ENCODE results near the gene SHQ1. TPM values are rescaled to one million over a fixed set of nuclear protein-coding genes. Genes with fewer than 3 reads are reported as not detected.
"Not testable (repeated sequence)": the region's sequence is repeated elsewhere in the genome, so short reads cannot be mapped to it uniquely, and the experiment has no call there.

The SHQ1 gene
- polyA plus RNA-seq, 4 donors: 20.9 to 26.0 (median 23.8) TPM

DNA sequence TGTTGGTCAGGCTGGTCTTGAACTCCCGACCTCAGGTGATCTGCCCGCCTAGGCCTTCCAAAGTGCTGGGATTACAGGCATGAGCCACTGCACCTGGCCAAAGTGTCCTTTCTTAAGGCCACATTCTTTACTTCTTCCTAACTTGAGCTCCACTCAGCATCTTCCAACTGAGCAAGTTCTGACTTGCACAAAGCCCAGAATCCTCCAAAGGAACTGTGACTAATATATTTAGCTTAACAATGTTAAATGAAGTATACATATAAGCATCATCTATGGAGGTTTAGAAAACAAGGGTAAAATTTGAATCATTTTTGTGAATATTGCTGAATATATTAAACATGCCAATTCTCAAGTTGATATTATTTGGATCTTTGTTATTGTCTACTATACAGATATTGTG, 93.7 kb downstream of the SHQ1 start:
- no peak for DNase-seq (ENCODE audit: low read depth in 4 of 4, low spot score in 3 of 4)

DNA sequence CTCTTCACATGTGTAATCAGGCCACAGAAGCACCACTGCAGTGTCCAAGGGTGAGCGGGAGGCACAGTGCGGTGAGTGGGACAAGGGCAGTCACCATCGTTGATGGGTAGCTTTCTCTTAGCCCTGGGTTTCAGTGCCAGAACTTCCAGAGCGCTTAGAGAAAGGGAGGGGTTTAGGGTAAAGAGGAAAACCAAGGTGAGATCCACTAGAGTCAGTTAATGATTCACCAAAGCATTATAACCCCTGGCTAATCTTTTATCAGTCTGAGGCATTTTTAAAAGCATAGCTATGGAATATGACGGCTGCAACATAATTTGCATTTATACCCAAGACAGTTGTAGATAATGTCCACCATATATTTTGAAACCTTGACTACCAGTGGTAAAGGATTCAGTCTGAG, 94.8 kb downstream of the SHQ1 start:
- no peak for DNase-seq (ENCODE audit: low read depth in 4 of 4, low spot score in 3 of 4)

DNA sequence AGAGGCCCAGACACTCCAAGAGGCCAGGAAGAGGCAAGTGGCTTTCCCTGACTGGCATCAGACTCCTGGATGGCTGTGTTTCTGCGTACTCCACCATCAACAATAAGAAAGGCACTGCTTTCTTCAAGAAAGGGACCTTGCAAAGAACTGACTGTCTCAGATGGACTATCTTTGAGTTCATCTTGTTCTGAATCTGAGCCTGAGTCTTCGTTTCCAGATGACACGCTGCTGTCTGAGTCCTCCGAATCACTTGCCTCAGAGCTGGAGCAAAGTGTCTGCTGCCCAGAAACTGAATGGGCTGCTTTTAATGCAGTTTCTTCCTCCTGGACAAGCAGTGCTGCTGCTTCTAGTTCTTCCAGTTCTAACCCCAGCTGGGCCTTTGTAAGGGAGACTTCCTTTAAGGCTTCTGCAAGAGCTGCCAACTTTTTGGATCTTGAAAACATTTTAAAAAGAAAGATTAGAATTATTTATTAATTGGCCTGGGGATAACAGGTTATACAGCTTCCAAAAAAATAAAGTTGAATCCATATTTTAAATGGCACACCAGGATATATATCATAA, 97.8 kb downstream of the SHQ1 start:
- no peak for DNase-seq (ENCODE audit: low read depth in 4 of 4, low spot score in 3 of 4)

DNA sequence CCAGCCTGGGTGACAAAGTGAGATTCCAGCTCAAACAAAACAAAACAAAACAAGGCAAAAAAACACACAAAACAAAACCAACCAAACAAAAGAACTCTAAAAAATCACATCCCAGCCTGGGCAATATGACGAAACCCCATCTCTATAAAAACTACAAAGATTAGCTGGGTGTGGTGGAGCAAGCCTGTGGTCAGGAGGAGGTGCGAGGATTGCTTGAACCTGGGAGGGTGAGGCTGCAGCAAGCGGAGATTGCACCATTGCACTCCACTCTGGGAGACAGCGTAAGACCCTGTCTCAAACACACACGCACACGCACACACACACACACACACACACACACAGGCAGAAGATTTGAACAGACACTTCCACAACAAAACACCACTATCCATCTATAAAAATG, 99.6 kb downstream of the SHQ1 start:
- no peak for DNase-seq (ENCODE audit: low read depth in 4 of 4, low spot score in 3 of 4)

DNA sequence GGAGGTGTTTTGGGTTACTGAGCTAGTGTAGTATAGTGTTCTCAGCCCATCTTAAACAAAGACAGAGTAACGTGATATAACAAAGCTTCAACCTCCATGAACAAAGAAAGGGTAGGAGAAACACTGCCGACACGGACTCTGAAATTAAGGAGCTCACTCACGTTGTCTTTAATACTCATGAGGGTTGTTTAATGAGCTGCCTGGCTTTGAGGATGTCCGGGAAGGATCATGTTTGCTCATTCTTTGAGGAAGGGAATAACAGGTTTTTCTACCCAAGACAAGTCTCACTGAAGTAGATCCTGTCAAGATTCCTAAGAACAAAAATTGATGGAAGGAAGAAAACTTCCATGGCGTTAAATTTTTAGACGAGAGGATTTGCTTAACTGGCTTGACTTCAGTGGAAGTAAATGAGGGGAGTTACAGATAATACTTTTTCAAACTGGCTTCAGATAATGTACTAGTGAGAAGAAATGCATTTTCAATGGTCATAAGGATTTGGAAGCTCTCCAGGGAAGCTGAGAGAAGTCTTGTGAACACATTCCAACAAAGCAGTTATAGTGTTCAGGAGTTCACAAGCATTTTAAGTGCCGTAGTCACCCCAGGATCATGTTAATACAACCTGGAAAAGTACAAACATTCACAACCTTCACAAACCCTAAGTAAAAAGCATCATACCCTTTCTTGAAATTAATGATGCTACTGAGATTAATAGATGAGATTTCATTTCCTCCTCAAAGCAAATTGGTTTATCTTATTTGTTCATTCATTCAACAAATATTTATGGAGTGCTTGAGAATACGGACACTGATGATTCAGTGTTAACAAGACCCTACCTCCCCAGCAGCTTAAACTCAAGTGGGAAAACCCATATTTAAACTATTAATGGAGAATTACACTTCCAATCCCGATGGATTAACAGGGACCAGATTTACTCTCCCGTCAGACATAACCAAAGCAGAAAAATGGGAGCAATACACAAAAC, 101.5 kb downstream of the SHQ1 start:
- DNase-seq (ENCODE audit: low read depth in 4 of 4, low spot score in 3 of 4): no peak

DNA sequence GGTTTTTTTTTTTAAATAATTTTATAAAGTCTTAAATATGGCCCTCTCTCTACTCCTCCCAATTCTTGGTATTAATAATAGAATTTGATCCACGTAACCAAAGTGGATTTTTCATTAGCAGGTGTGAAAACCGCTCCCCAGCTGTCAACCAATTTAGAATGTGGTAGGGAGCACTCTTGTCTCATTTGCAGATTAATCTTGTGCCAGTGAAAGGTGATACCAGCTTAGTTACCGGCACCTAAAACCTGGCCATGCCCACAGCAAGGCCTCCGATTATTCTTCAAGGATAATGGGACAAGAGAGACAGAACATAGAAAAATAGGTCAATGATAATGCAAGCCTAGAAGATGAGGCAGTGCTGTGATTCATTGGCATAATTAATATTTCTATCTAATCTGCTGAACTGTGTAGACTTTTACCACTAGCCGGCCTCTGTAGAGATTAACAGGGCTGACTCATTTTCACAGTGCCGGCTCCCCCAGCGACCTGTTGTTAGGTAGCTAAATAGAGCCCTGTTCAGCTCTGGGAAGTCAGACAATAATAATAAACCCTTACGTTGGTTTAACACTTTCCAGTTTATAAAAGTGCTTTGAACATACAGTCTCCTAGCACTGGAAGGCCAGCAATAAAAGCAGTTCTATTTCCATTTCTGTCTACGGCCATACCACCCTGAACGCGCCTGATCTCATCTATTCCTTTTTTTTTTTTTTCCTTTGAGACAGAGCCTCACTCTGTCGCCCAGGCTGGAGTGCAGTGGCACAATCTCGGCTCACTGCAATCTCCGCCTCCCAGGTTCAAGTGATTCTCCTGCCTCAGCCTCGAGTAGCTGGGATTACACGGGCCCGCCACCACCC, 102.9 kb downstream of the SHQ1 start:
- no peak for DNase-seq (ENCODE audit: low read depth in 4 of 4, low spot score in 3 of 4)

DNA sequence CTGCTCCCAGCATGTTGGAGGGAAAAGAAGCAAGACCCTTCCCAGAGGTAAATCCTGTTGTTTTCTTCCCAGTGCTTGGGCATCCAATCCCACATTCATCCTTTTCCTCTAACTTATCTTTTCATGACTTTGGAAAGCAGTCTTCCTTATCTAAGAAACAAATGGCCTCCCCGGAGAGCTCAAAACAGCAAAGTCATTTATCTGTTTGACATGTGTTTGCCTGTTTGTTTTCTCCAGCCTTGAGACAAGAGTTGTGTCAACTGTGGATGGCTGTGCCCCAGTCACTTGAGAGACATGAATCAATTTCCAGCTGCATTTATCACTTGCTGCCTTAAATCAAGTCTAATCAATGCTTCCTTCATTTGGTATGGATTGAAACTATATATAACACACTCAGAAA, 103.9 kb downstream of the SHQ1 start:
- no peak for DNase-seq (ENCODE audit: low read depth in 4 of 4, low spot score in 3 of 4)

DNA sequence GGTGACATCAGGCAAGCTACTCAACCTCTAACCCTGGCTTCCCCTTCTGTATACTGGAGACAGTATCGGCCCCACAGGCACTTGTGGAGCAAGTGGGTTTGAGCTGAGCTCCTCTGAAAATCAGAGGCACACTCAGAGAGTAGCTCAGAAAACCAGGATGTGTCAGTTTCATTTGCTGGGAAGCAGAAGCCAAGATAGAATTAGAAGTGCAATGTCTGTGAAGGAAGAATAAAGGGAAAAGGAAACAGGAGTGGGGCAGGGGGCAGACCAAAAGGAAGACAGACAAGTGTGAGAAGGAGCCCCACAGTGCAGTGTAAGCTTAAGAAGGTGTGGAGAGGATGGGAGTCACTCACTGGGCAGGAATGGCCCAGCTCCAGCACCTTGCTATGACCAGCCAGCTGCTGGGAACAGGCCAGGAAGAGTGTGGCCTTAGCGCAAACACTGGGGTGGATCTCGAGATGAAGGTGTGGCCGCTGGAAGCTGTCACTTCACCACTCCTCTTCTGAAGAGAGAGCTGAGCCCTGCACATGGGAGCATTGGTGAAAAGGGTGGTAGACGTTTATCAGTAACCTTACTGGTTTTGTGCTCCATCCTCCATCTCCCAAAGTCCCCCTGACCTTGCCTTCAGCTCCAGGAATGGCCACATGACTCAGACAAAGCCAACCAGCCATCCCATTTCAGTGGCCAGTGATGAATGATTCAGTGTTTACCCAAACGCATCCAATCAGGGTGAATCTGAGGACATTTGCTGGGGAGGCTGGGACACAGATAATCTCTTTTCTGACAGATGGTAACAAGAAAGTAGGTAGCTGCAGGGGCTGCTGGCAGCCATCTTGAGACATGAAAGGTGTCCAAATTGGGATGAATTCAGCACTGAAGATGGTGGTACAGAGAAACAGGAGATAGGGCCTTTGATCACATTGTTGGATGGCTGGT, 108.4 kb downstream of the SHQ1 start:
- DNase-seq (ENCODE audit: low read depth in 4 of 4, low spot score in 3 of 4): no peak

DNA sequence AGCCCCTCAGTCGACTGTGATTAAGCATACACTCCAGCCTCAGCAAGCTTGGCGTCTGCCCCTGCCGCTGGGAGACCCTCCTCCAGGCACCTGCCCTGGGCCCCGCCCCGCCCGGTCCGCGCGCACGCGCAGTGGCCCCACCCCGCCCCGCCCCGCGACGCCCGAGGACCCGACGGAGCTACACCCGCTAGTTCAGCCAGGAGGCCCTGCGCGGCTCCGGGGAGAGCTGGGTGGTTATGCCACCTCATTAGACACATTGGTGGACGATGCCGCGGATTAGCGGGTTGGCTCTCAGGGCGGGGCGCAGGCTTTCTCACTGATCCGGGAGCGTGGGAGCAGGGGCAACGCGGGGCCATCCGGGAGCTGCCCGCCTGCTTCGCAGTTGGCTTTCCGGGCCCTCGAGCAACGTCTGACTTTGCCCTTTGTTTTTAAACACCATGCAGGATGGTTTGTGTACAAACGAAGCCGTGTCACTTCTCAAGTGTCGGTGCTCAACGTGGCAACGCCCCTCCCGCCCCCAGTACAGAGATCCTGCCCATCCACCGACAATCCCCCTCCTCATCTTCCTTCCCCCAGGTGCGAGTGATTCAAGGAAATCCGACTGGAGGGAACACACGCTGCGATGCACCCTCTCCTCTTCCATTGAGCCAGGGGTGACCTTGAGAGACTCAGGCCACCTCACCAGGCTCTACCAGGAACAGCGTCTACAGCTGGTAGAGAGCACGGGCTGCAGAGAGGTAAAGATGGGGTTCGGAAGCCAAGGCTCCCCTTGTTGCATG, 109.3 kb downstream of the SHQ1 start:
- DNase-seq (ENCODE audit: low read depth in 4 of 4, low spot score in 3 of 4): peak in 1 of 4 donors; percentile 44

DNA sequence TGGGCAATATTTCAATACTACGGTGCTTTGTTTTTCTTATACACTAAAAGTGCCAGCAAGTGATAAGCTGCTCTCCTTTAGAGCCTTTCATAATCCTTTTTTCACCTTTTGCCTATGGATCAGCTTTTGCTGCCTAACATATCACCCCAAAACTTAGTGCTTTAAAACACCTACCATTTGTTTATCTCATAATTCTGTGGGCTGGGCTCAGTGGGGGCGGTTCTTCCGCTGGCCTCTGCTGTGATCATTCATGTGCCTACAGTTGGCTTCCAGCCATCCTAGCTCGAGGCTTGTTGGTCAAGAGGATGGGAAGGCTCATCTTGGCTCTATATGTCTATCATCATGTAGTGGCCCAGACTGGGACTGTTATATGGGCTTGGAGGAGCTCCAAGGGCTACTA, 113.2 kb downstream of the SHQ1 start:
- not testable (repeated sequence) for DNase-seq (ENCODE audit: low read depth in 4 of 4, low spot score in 3 of 4)

DNA sequence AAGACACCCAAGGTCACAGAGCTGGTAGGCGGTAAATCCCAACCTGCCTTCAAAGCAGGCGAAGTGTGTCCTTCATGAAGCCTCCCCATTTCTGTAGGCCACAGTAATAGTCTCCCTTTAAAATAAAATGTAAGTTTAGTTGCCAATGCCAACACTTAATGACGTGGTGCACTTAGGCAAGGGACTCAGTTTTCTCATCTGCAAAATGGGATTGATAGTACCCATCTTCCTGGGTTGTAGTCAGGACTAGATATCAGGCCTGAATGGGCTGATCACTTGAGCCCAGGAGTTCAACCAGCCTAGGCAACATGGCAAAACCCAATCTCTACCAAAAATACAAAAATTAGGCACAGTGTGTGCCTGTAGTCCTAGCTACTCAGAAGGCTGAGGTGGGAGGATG, 114.6 kb downstream of the SHQ1 start:
- no peak for DNase-seq (ENCODE audit: low read depth in 4 of 4, low spot score in 3 of 4)

DNA sequence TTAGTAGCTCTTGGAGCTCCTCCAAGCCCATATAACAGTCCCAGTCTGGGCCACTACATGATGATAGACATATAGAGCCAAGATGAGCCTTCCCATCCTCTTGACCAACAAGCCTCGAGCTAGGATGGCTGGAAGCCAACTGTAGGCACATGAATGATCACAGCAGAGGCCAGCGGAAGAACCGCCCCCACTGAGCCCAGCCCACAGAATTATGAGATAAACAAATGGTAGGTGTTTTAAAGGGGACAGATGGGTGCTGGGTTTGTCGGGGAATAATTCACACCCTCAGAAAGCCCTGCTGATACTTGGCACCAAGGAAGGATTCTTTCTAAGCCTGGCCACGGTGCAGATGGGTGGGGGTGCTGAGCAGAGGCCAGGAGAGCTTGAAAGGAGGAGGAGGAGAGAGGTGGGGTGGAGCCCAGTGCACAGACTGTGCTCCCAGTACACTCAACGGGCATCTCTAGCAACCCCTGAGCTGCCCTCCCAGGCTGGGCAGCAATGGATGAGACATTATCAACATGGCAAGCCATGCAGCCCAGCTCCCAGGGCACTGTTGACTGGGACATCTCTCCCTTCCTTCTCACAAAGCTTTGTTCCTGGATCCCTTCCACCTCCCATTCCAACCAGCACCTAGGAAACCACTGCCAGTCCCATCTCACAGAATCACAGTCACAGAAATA, 115.4 kb downstream of the SHQ1 start:
- not testable (repeated sequence) for DNase-seq (ENCODE audit: low read depth in 4 of 4, low spot score in 3 of 4)

DNA sequence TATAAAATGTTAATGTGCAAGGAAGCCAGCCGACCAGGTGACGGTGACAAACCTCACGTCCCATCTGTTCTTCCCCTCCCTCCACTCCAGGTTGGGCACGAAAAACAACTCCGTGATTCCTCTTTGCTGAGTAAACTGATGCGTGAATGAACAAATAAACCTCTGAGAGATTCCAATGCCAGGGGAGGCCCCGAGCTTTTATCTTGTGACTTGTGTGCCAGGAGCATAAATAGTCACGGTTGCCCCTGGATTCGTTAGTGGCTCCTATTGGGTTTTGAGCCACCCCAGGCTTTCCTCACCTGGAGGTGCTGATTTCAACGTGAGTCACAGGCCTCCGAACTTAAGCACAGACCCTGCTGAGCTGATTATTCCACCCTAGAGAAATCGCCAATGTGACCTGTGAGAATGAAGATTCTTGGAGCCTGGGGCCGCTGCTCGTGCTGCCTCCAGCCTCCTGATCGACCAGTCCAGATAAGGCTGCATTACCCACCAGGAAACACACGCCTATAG, 119.2 kb downstream of the SHQ1 start:
- DNase-seq (ENCODE audit: low read depth in 4 of 4, low spot score in 3 of 4): no peak

DNA sequence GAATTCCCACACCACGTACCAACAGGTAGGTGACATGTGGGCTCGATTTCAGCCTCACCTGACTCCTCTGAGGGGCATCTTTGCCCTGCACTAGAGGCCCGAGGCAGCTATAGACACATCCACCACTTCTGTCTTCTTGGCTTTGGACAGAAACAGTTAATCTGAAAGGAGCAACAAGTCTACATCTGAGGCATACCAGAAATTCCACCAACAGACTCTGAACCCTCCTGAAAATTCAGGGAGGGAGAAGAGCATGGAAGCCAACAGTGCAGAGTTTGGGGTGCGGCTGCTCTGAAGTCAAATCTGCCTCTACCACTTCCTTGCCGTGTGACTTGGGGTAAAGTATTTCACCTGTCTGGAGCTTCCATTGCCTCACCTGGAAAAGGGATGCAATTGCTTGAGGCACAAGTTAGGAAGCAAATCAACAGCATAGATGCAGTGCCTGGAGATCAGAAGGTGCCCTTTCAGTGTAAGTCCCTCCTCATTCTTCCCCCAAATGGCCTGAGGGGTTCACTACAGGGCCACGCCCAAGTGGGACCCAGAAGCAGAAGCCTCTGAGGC, 119.8 kb downstream of the SHQ1 start:
- no peak for DNase-seq (ENCODE audit: low read depth in 4 of 4, low spot score in 3 of 4)

DNA sequence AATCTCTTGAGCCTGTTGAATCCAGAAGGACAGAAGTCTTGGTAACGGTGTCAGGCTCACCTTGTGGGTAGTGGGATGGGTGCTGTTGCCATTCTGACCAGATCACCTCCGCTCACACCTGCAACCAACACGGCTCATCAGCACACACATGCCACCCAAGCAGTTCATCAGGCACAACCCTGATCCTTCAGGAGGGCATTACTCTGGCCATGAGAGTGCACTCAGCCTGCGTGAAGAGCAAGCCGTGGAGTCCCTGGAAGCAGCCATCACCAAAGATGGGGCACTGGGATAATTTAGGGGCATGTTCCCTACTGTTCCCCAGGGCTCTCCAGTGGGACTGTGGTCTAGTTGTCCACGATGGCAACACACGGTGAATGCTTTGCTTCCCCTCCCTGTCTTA, 120.5 kb downstream of the SHQ1 start:
- no peak for DNase-seq (ENCODE audit: low read depth in 4 of 4, low spot score in 3 of 4)

DNA sequence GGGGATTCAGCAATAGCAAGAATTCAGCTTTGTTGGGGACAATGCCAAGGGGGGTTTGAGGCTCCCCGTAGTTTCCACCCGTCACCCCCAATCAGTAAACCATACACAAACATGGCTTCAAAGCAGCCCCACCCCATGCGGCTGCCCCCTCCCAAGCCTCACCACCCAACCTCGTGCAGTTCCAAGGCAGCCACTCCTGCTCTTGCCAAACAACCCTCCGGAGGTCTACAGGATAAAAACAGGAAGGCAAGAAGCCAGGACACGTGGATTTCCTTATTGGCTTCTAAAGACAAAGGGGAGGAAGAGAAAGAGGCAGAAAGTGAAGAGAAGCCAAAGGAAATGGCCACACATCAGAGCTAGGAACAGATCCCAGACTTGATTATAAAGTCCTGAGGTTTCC, 121.1 kb downstream of the SHQ1 start:
- no peak for DNase-seq (ENCODE audit: low read depth in 4 of 4, low spot score in 3 of 4)

DNA sequence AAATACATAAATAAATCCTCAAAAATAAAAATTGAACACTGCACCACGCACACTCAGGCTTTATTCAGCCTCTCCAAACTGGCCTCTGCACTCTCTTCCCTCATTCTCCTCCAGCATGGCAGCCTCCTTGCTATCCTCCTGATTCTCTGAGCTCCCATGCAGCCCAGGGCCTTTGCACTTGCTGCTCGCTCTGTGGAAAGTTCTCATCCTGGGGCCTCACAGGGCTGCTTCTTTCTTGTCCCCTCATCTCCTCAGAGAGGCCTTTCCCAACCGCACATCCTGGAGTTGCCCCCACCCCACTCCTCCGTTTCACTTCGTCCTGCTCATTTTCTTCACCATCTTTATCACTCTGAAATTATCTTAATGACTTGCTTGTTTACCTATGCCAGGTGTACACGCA, 123.0 kb downstream of the SHQ1 start:
- no peak for DNase-seq (ENCODE audit: low read depth in 4 of 4, low spot score in 3 of 4)

DNA sequence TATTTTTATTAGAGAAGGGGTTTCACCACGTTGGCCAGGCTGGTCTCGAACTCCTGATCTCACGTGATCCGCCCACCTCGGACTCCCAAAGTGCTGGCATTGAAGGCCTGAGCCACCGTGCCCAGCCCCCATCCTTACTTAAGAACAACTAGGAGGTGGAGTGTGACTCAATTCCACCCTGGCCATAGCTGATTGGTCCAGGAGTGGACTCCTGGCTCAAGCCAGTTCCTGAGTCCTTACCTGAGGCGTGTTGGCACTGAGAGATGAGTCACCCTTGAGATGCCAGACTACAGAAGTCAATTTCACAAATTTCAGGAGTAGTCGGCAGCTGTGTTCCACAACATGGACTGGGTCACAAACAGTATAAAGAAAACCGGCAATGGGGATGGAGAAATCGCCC, 124.2 kb downstream of the SHQ1 start:
- DNase-seq (ENCODE audit: low read depth in 4 of 4, low spot score in 3 of 4): no peak
